Measurements from ENCODE around the gene INPP5A. TPM values are rescaled to one million over a fixed set of nuclear protein-coding genes. Genes with fewer than 3 reads are reported as not detected.
A peak's percentile ranks its signal among the peaks of the same experiment; 100 is the strongest.

INPP5A gene
- total and polyA plus RNA-seq, 7 donors = 17.6 to 132 (median 100) TPM

- Histone ChIP-seq H3K9me3 (no peaks in the 10 kb centered on the region), H3K27me3 (peaks cover 0 to 9% (median 5%) of the 10 kb centered on the region in 3 donors), H3K4me3 (no peak overlapping the region), H3K27ac (no peak overlapping the region), H3K36me3 (no peaks in the 10 kb centered on the region), H3K4me1 (no peaks in the 10 kb centered on the region)
- TF ChIP-seq POLR2A (IDR thresholded peaks at IDR 0.05) (no peak), EP300 (IDR thresholded peaks at IDR 0.05) (no peak), POLR2AphosphoS5 (IDR thresholded peaks at IDR 0.05) (no peak), CTCF (IDR thresholded peaks at IDR 0.05) (no peak)
- intact Hi-C loops (cut with DNase I) = no loop called here
- WGBS, 2 donors = 66 to 78% methylated on average over 13 of the region's 13 CpGs
- DNase-seq = peak; percentile 46
Observed at GRCh38 chr10:132827423-132827789, 289.8 kb downstream of the INPP5A start.

- TF ChIP-seq POLR2A (IDR thresholded peaks at IDR 0.05) (no peak), CTCF (IDR thresholded peaks at IDR 0.05) (no peak), POLR2AphosphoS5 (IDR thresholded peaks at IDR 0.05) (no peak), EP300 (IDR thresholded peaks at IDR 0.05) (no peak)
- Histone ChIP-seq H3K9me3 (no peaks in the 10 kb centered on the region), H3K27ac (no peak overlapping the region), H3K36me3 (no peaks in the 10 kb centered on the region), H3K4me1 (no peaks in the 10 kb centered on the region), H3K4me3 (no peak overlapping the region), H3K27me3 (peaks cover 0 to 15% (median 11%) of the 10 kb centered on the region in 3 donors)
- no peak for DNase-seq
- intact Hi-C loops (cut with DNase I) = no loop called here
- 90% methylated on average over 29 of the region's 29 CpGs for WGBS, 2 donors
Observed at GRCh38 chr10:132827861-132828539, 290.4 kb downstream of the INPP5A start.

- no peak for DNase-seq
- peaks cover 5 to 22% (median 17%) of the 10 kb centered on the region in 3 donors for H3K27me3 ChIP-seq
- no peaks in the 10 kb centered on the region for H3K4me1 ChIP-seq
- no peak overlapping the region for H3K27ac ChIP-seq
- 90 to 93% methylated on average over 20 of the region's 20 CpGs for WGBS, 2 donors
- no peaks in the 10 kb centered on the region for H3K9me3 ChIP-seq
- H3K4me3 ChIP-seq = no peak overlapping the region
- H3K36me3 ChIP-seq = no peaks in the 10 kb centered on the region
- intact Hi-C loops (cut with DNase I) = no loop called here
- TF ChIP-seq EP300 (IDR thresholded peaks at IDR 0.05) (no peak), POLR2AphosphoS5 (IDR thresholded peaks at IDR 0.05) (no peak), CTCF (IDR thresholded peaks at IDR 0.05) (no peak)
Observed at GRCh38 chr10:132828681-132829080, 291.1 kb downstream of the INPP5A start.

- WGBS, 2 donors = 70 to 83% methylated on average over 8 of the region's 8 CpGs
- no peak for DNase-seq
- no peaks in the 10 kb centered on the region for H3K36me3 ChIP-seq
- no peak overlapping the region for H3K27ac ChIP-seq
- peaks cover 10 to 29% (median 25%) of the 10 kb centered on the region in 3 donors for H3K27me3 ChIP-seq
- no peaks in the 10 kb centered on the region for H3K9me3 ChIP-seq
- TF ChIP-seq POLR2A (IDR thresholded peaks at IDR 0.05) = no peak
- no peak for TF ChIP-seq POLR2AphosphoS5 (IDR thresholded peaks at IDR 0.05)
- no peak for TF ChIP-seq CTCF (IDR thresholded peaks at IDR 0.05)
- no peak for TF ChIP-seq EP300 (IDR thresholded peaks at IDR 0.05)
- intact Hi-C loops (cut with DNase I) = no loop called here
- no peak overlapping the region for H3K4me3 ChIP-seq
- no peaks in the 10 kb centered on the region for H3K4me1 ChIP-seq
Observed at GRCh38 chr10:132829403-132829802, 291.8 kb downstream of the INPP5A start.

Measured in sigmoid colon (tissue), 7 donors.